Common myeloid progenitor, CD34-positive (primary cell): ENCODE measurements around the gene IRAK1.

Experiments
- CTCF ChIA-PET: fragments of 350-600 bp; sonication (Branson Sonifier 250); formaldehyde crosslinking; loops from one replicate; lab custom pipeline; 2021; ENCODE audit warnings: antibody characterized with exemption; lab: Charles Lee
- POLR2A ChIA-PET: fragments of 350-600 bp; sonication (Branson Sonifier 250); formaldehyde crosslinking; loops from one replicate; lab custom pipeline; 2021; ENCODE audit warnings: antibody characterized with exemption; lab: Charles Lee
- DNase-seq, 3 donors: peaks; one replicate each; pipeline versions ENCODE4 v3.0.0 to v3.0.0-alpha.2; 2013
- H3K27ac ChIP-seq, 2 experiments: 1 replicate in 1 of 2; 2 replicates in 1 of 2; pipeline ENCODE4 v1.7.0; 2013; ENCODE audit warnings: inconsistent platforms in 2 of 2, low read length in 2 of 2, mild to moderate bottlenecking in 2 of 2, low read depth in 1 of 2, moderate library complexity in 1 of 2; ENCODE audit not compliant: severe bottlenecking in 2 of 2, insufficient read depth in 1 of 2, poor library complexity in 1 of 2
- H3K27me3 ChIP-seq, 5 experiments: replicated peaks in 2 of 5; 1 replicate in 3 of 5; 2 replicates in 2 of 5; pipeline versions ENCODE4 v1.6.1 to v1.7.0; 2013; ENCODE audit warnings: low read length in 4 of 5, mild to moderate bottlenecking in 2 of 5, moderate library complexity in 2 of 5, inconsistent platforms in 1 of 5; ENCODE audit not compliant: insufficient read depth in 5 of 5, control insufficient read depth in 4 of 5
- H3K36me3 ChIP-seq, 4 experiments: 1 replicate in 2 of 4; 2 replicates in 2 of 4; pipeline versions ENCODE4 v1.6.1 to v1.7.0; 2013; ENCODE audit warnings: low read length in 3 of 4, control low read depth in 1 of 4, mild to moderate bottlenecking in 1 of 4; ENCODE audit not compliant: control insufficient read depth in 4 of 4, insufficient read depth in 4 of 4
- H3K4me1 ChIP-seq, 4 experiments: 1 replicate in 3 of 4; 2 replicates in 1 of 4; pipeline versions ENCODE4 v1.6.1 to v1.7.1; 2013; ENCODE audit warnings: low read length in 3 of 4, mild to moderate bottlenecking in 3 of 4, control low read depth in 1 of 4, inconsistent platforms in 1 of 4, moderate library complexity in 1 of 4; ENCODE audit not compliant: control insufficient read depth in 4 of 4, insufficient read depth in 4 of 4; ENCODE audit errors: control extremely low read depth in 1 of 4
- H3K4me3 ChIP-seq, 7 experiments: 1 replicate in 4 of 7; 2 replicates in 3 of 7; pipeline versions ENCODE4 v1.5.1 to v1.7.0; 2013; ENCODE audit warnings: mild to moderate bottlenecking in 7 of 7, low read length in 6 of 7, moderate library complexity in 6 of 7, inconsistent platforms in 2 of 7, low read depth in 2 of 7, control low read depth in 1 of 7; ENCODE audit not compliant: insufficient read depth in 4 of 7, control insufficient read depth in 1 of 7; ENCODE audit errors: extremely low read depth in 1 of 7
- H3K9me3 ChIP-seq, 5 experiments: 1 replicate in 4 of 5; 2 replicates in 1 of 5; pipeline versions ENCODE4 v1.6.1 to v1.7.1; 2013; ENCODE audit warnings: low read length in 4 of 5, mild to moderate bottlenecking in 2 of 5, inconsistent platforms in 1 of 5, low read depth in 1 of 5, moderate library complexity in 1 of 5; ENCODE audit not compliant: control insufficient read depth in 4 of 5, insufficient read depth in 2 of 5; ENCODE audit errors: control extremely low read depth in 1 of 5
- WGBS: methylation state at CpG from one replicate; pipeline ENCODE4 v1.1.5; 2013; ENCODE audit not compliant: insufficient coverage; 5-methylcytosine and 5-hydroxymethylcytosine counted together

IRAK1 gene

DNA sequence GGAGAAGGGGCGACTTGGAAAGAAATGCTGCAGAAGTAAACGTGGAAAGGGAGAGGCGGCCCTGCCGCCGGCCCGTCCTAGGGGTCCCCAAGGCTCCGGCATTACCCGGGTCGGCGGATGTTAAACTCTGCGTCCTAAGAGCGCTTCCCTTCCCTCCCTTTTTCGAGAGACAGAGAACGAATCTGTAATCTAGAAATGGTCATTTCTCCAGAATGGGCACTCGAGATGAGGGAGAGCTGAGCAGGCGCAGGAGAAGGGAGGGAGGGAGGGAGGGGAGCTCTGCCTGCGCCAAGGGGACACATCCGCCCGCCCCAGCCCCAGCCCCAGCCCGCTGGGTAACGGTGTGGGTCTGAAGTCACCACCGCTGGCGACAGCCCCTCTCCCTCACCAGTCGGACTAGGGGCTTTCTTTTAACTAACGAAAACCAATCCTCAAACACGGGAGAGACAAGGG, 49.8 kb downstream of the IRAK1 start:
- ChIA-PET POLR2A (interaction anchor here (2.2 kb wide), 1 partner anchor 32 kb away, joined by 7 read pairs; no protein-coding TSS in a partner anchor), CTCF (interaction anchor here (1.0 to 4.2 kb wide), 6 partner anchors 19 to 49 kb away, joined by 3 to 19 read pairs (median 8); partner anchors contain the start of gene ARHGAP4)
- H3K4me3 ChIP-seq = peak overlapping the region; percentile 38 to 97 (median 89)
- no peak for DNase-seq
- peaks cover 13 to 70% (median 61%) of the 10 kb centered on the region in 4 experiments for H3K4me1 ChIP-seq
- H3K27me3 ChIP-seq = peaks cover 0 to 27% (median 0%) of the 10 kb centered on the region in 5 experiments
- peaks cover 0 to 22% (median 3%) of the 10 kb centered on the region in 4 experiments for H3K36me3 ChIP-seq
- WGBS = 8% methylated on average over 8 of the region's 26 CpGs
- H3K9me3 ChIP-seq = no peaks in the 10 kb centered on the region
- peak overlapping the region in 1 of 2 experiments; percentile 99 for H3K27ac ChIP-seq

DNA sequence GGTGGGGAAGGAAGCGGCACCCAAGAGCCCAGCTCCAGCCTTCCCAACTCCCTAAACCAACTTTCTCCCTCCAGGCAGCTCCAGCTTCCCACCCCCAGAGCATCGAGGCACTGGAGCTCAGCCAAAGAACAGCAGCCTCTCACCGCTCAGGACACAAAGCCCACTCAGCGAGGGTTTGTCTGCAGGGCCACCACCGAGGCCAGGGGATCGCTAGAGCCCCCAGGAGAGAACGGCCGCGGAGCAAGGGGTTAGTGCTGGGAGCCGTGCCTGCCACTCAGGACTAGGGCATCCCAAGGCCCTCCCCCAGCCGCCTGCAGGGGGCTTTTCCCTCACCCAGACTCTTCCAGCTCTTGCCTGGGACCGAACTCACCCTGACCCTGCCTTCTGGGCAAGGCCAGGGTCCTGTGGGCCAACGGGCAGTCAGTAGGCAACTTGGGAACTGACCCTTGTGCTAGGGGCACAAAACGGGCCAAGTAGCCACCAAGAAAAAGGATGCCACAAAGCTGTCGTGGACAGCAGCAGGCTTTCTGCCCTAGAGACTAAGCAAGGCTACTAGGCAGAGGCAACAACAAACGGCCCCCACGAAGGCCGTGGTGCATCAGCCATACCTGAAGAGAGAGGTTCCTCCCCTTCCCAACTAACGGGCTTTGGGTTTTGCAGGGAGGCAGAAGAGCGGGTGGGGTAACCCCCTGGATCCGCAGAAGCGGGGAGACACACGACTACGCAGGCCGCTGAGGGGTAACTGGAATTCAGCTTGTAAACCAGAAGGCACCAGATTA, 50.4 kb downstream of the IRAK1 start:
- no peak for DNase-seq
- WGBS = 51% methylated on average over 14 of the region's 25 CpGs
- H3K9me3 ChIP-seq = no peaks in the 10 kb centered on the region
- H3K4me3 ChIP-seq = peak overlapping the region; percentile 38 to 97 (median 86)
- peaks cover 0 to 28% (median 0%) of the 10 kb centered on the region in 5 experiments for H3K27me3 ChIP-seq
- peaks cover under 1 to 26% (median 3%) of the 10 kb centered on the region in 4 experiments for H3K36me3 ChIP-seq
- POLR2A ChIA-PET = interaction anchor here (0.7 to 1.0 kb wide), 2 partner anchors 41 to 51 kb away, joined by 3 read pairs; no protein-coding TSS in a partner anchor
- peak overlapping the region in 1 of 2 experiments; percentile 99 for H3K27ac ChIP-seq
- peaks cover 13 to 65% (median 56%) of the 10 kb centered on the region in 4 experiments for H3K4me1 ChIP-seq
- CTCF ChIA-PET = interaction anchor here (1.0 to 4.2 kb wide), 11 partner anchors 11 to 50 kb away, joined by 3 to 19 read pairs (median 5); partner anchors contain the start of gene ARHGAP4

DNA sequence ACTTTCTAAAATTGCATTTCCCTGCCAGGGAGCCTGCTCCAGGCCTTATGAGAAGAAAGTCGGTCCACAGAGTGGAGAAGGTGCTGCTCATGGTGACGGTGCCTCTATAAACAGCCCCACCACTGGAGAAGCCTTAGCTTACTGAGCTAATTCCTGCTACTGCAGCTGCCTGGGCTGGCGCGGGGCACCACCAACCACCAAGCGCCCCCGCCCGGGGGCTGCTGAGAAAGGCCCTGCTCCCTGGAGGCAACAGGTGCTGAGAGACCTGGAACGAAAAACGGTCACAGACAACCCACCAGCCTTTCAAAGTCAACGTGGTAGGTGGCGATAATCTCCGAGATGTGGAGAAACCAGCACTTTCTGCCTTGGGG, 51.0 kb downstream of the IRAK1 start:
- CTCF ChIA-PET = interaction anchor here (1.0 to 4.2 kb wide), 13 partner anchors 12 to 62 kb away, joined by 3 to 19 read pairs (median 5); partner anchors contain the start of gene ARHGAP4

DNA sequence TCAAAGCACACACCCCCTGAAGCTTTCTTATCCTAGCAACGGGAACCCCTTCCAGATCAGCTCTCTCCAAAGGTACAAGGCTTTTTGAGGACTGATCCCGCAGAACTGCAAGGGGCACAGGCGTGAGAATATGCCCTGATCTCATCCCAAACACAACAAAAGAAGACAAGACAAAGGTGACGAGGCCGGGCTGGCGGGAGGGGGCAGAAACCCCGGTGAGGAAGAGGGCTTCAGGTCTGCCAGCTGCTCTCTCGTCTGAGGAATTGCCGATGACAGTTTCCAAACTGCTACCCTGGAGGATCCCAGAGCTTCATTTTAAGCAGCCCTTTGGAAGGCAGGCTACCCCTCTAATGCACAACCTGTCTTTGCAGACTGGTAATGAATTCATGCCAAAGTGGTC, 51.4 kb downstream of the IRAK1 start:
- WGBS = 61% methylated on average over 7 of the region's 9 CpGs
- POLR2A ChIA-PET = interaction anchor here (1.0 kb wide), 1 partner anchor 40 kb away, joined by 3 read pairs; no protein-coding TSS in a partner anchor

More for the DNA sequence above, 51.0 kb downstream of the IRAK1 start:
- Histone ChIP-seq H3K36me3 (peaks cover 4 to 32% (median 5%) of the 10 kb centered on the region in 4 experiments), H3K4me3 (peak overlapping the region; percentile 38 to 97 (median 86)), H3K9me3 (peaks cover 0 to 1% (median 0%) of the 10 kb centered on the region in 5 experiments), H3K4me1 (peaks cover 13 to 59% (median 50%) of the 10 kb centered on the region in 4 experiments), H3K27ac (peak overlapping the region in 1 of 2 experiments; percentile 99), H3K27me3 (peaks cover 0 to 30% (median 0%) of the 10 kb centered on the region in 5 experiments)
- DNase-seq = peak in 2 of 3 donors; percentile 61 to 71
- 44% methylated on average over 8 of the region's 12 CpGs for whole genome bisulfite sequencing
- POLR2A ChIA-PET = interaction anchor here (0.7 to 1.0 kb wide), 2 partner anchors 40 to 52 kb away, joined by 3 read pairs; no protein-coding TSS in a partner anchor

DNA sequence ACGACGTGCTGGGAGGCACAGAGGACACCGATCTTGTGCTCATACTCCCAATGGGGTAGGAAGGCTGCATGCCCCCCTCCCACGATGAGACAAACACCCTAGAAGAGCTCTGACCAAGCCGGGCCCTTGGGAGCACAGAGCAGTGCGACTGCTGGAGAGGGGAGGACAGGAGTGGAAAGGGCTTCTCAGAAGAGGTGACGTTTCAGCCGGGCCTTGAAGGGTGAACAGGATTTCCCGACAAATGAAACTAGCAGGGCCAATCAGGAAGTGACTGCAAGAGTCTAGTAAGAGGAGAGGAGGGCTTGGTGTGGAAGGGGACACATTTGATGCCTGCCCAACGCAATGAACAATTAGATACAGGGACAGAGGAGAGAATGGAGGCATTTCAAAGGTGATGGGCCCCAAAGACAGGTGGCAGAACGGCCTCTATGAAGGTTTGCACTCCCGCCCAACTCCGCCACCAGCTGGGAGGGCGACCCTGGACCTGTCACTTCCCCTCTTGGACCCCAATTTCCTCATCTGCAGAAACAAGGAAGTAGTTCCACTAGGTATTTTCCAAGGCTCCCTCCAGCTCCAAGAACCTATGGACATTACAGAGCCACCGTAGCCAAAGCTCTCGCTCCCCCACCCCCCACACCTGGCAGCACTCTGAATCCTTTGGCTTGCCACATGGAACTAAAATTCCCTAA, 52.0 kb downstream of the IRAK1 start:
- peaks cover 13 to 50% (median 42%) of the 10 kb centered on the region in 4 experiments for H3K4me1 ChIP-seq
- H3K9me3 ChIP-seq = peaks cover 0 to 2% (median 0%) of the 10 kb centered on the region in 5 experiments
- peak overlapping the region in 4 of 7 experiments; percentile 31 to 94 (median 70) for H3K4me3 ChIP-seq
- H3K27me3 ChIP-seq = peaks cover 0 to 35% (median 0%) of the 10 kb centered on the region in 5 experiments
- WGBS = 63% methylated on average over 16 of the region's 16 CpGs
- H3K36me3 ChIP-seq = peaks cover 4 to 42% (median 11%) of the 10 kb centered on the region in 4 experiments
- POLR2A ChIA-PET = no interaction called here
- CTCF ChIA-PET = interaction anchor here (0.8 to 4.2 kb wide), 14 partner anchors 12 to 204 kb away, joined by 3 to 19 read pairs (median 5); partner anchors contain the start of gene ARHGAP4
- DNase-seq = peak in 2 of 3 donors; percentile 55 to 61
- H3K27ac ChIP-seq = peak overlapping the region; percentile 5 to 99

More for the DNA sequence above, 51.4 kb downstream of the IRAK1 start:
- Histone ChIP-seq H3K4me3 (peak overlapping the region in 4 of 7 experiments; percentile 31 to 97 (median 90)), H3K4me1 (peaks cover 13 to 55% (median 45%) of the 10 kb centered on the region in 4 experiments), H3K9me3 (peaks cover 0 to 2% (median 0%) of the 10 kb centered on the region in 5 experiments), H3K27me3 (peaks cover 0 to 30% (median 0%) of the 10 kb centered on the region in 5 experiments), H3K27ac (peak overlapping the region in 1 of 2 experiments; percentile 99), H3K36me3 (peaks cover 4 to 37% (median 8%) of the 10 kb centered on the region in 4 experiments)
- CTCF ChIA-PET = interaction anchor here (1.0 to 4.2 kb wide), 11 partner anchors 12 to 62 kb away, joined by 3 to 19 read pairs (median 6); partner anchors contain the start of gene ARHGAP4
- no peak for DNase-seq
